Sciatic nerve (tissue), 2 donors: ENCODE data around the gene TPRG1L. TPM values are rescaled to one million over a fixed set of nuclear protein-coding genes. Genes with fewer than 3 reads are reported as not detected.

ENCODE experiments used
- ATAC-seq: fragments of 200-7000 bp; cut with Tn5 transposase; one replicate; pipeline ENCODE4 v1.9.1; 2020; ENCODE audit warnings: mild to moderate bottlenecking, moderate library complexity
- DNase-seq: peaks from one replicate; pipeline ENCODE4 v3.0.0-alpha.2; 2020; ENCODE audit warnings: low spot score
- intact Hi-C: fragments of 100-400 bp; cut with DNase I; formaldehyde crosslinking; loops from one replicate; pipeline ENCODE4 v1.14.2; 2022
- total RNA-seq: library from RNA; stranded (reverse); fragmentation: NEBNext Ultra II Directional; extraction: Animal tissue kit (Norgen Biotek cat#: 25700); gene quantifications from one replicate; pipeline ENCODE4 v1.2.1, GENCODE V29; 2021
- donor health status: DM: no; HTN: no; CAD: no.
- donor health status: DM: no; HTN: no; CAD: no.

The TPRG1L gene
- total RNA-seq, 1 donor from 2014 or later, result 35.4 TPM

GRCh38 chr1:3671371-3672180 lies 46.8 kb downstream of the TPRG1L start:
- DNase-seq (no peak), ATAC-seq (no peak)
- intact Hi-C loops, result no loop called here

- ATAC-seq, result no peak
- DNase-seq, result no peak
- intact Hi-C loops, result no loop called here
These were observed 47.6 kb downstream of the TPRG1L start for GRCh38 chr1:3672231-3672970.

- intact Hi-C loops, result no loop called here
- no peak for ATAC-seq
- DNase-seq, result no peak
These were observed 48.2 kb downstream of the TPRG1L start for GRCh38 chr1:3672971-3673361.

GRCh38 chr1:3673381-3674099 lies 48.7 kb downstream of the TPRG1L start:
- ATAC-seq (no peak), DNase-seq (no peak)
- intact Hi-C loops, result no loop called here

GRCh38 chr1:3674100-3675094 lies 49.6 kb downstream of the TPRG1L start:
- intact Hi-C loops, result no loop called here
- no peak for DNase-seq
- ATAC-seq, result no peak

- intact Hi-C loops, result no loop called here
- DNase-seq (no peak), ATAC-seq (no peak)
These were observed 50.6 kb downstream of the TPRG1L start for GRCh38 chr1:3675436-3675835.

- intact Hi-C loops, result no loop called here
- ATAC-seq (no peak), DNase-seq (no peak)
These were observed 52.0 kb downstream of the TPRG1L start for GRCh38 chr1:3676581-3677470.

GRCh38 chr1:3677484-3677883 lies 52.7 kb downstream of the TPRG1L start:
- intact Hi-C loops, result no loop called here
- no peak for DNase-seq
- ATAC-seq, result no peak

GRCh38 chr1:3678361-3679097 lies 53.7 kb downstream of the TPRG1L start:
- intact Hi-C loops, result no loop called here
- DNase-seq (no peak), ATAC-seq (no peak)

GRCh38 chr1:3679098-3679555 lies 54.3 kb downstream of the TPRG1L start:
- DNase-seq (no peak), ATAC-seq (no peak)
- intact Hi-C loops, result no loop called here

Other genes with a start within 250 kb of the TPRG1L start
- gene ARHGEF16, start 170.3 kb upstream of the TPRG1L start, total RNA-seq, result 20.6 TPM
- 35.4 TPM for gene MEGF6, start 13.5 kb upstream of the TPRG1L start, total RNA-seq
- 18.9 TPM for gene WRAP73, start 25.1 kb downstream of the TPRG1L start, total RNA-seq
- gene TP73, start 27.5 kb downstream of the TPRG1L start, total RNA-seq, result not detected
- not detected for gene CCDC27, start 127.4 kb downstream of the TPRG1L start, total RNA-seq
- 9.2 TPM for gene SMIM1, start 147.7 kb downstream of the TPRG1L start, total RNA-seq
- 32.5 TPM for gene LRRC47, start 171.5 kb downstream of the TPRG1L start, total RNA-seq
- gene CEP104, start 232.2 kb downstream of the TPRG1L start, total RNA-seq, result 53.9 TPM
- gene DFFB, start 232.5 kb downstream of the TPRG1L start, total RNA-seq, result 9.3 TPM